Measurements from ENCODE around the gene TNS3.

TNS3 gene

DNA sequence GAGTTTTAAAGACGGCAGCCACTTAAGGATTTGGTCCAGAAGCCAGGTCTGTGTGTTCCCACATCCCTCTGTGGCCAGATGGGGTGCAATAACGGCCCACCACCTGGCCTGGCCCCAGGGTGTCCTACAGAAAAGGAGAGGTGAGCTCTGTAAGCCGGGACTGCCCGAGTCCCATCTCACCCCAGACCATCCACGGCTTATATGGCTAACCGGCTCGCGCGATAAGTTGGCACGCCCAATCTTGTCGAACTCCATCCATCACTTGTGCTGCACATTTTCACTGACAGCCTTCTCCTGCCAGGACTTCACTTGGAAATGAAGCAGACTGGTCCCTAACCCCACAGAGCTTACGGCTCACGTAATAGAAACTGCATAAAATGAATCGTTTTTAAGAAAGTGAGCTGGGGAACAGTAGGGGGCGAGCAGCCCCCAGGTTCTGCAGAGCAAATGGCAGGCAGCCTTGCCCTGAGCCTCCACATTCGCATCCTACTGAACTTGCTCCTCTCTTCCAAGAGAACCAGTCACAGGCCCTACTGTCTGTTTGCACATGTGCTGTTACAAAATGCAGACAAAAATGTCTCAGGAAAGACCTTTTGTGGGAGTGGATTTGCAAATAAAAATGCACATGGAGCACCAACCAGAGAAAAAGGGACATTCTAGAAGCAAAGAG lies 98.2 kb downstream of the TNS3 start:
- Histone ChIP-seq H3K9me3 (replicated peaks in 1 of 11) (peaks cover 0 to 9% (median 0%) of the 10 kb centered on the region in 11 experiments; a peak in 1 of 22 replicates), H3K36me3 (peaks cover 0 to 22% (median 0%) of the 10 kb centered on the region in 11 experiments; a peak in 5 of 22 replicates), H3K9ac (peak overlapping the region in 10 of 11 experiments; percentile 13 to 85 (median 57); a peak in 11 of 22 replicates), H3K27ac (peak overlapping the region in 10 of 11 experiments; percentile 86 to 97 (median 90); a peak in 21 of 22 replicates), H4K20me1 (peaks cover 0 to 26% (median 0%) of the 10 kb centered on the region in 11 experiments; a peak in 4 of 22 replicates), H3K4me1 (peaks cover 71 to 98% (median 77%) of the 10 kb centered on the region in 10 experiments), H3K27me3 (no peaks in the 10 kb centered on the region), H3K4me2 (peak overlapping the region; percentile 82 to 99 (median 97); a peak in 21 of 22 replicates), H3K4me3 (no peak overlapping the region)
- TF ChIP-seq Cebpa-rat (IDR thresholded peaks at IDR 0.05), result no peak

DNA sequence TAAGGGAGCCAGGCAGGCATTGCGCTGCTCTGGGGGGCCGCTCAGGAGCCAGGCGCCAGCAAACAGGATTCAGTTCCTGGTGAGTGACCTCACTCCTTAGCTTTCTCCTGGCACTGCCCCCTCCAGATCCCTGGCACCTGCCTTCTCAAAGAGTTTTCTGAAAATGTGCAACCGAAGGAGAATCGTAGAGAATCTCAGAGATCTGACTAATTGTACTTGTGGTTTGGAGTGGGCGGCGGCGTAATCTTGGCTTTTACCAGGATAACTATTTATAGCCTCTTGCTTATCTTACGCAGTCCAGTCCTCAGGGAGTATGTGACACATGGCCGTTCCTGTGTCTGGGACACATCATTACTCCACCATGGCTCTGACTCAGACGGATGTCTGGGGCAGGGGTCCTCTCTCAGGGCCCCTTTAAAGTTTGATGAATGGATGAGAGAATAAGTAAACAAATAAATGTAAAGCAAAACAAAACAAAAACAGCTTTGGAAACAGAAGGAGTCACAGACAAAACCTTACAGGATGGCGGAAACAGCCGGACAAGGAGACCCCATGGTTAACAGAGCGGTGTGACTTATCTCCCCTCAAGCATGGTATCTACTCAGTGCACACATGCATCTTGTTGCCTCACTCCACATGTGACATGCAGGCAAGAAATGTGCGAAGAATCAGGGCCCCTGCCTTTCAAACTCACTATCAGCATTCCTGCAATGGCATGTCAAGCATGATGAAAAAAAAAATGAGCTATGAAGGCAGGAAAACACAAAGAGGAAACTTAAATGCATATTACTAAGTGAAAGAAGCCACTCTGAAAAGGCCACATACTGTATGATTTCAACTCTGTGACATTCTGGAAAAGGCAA lies 99.7 kb downstream of the TNS3 start:
- peak overlapping the region; percentile 86 to 97 (median 90) for H3K27ac ChIP-seq
- H3K4me1 ChIP-seq, result peaks cover 77 to 98% (median 89%) of the 10 kb centered on the region in 10 experiments
- H3K4me3 ChIP-seq, result peak overlapping the region in 9 of 10 experiments; percentile 22 to 80 (median 42); a peak in 14 of 20 replicates
- peaks cover 0 to 41% (median 0%) of the 10 kb centered on the region in 11 experiments; a peak in 6 of 22 replicates for H4K20me1 ChIP-seq
- H3K4me2 ChIP-seq, result peak overlapping the region; percentile 82 to 99 (median 97)
- peaks cover 0 to 9% (median 0%) of the 10 kb centered on the region in 11 experiments; a peak in 1 of 22 replicates for H3K9me3 ChIP-seq (replicated peaks in 1 of 11)
- H3K27me3 ChIP-seq, result no peaks in the 10 kb centered on the region
- TF ChIP-seq Cebpa-rat (IDR thresholded peaks at IDR 0.05), result peak in 8 of 11 experiments; percentile 62 to 93 (median 80); a peak in 16 of 22 replicates
- peaks cover 0 to 30% (median 0%) of the 10 kb centered on the region in 11 experiments; a peak in 7 of 22 replicates for H3K36me3 ChIP-seq
- peak overlapping the region; percentile 72 to 86 (median 81) for H3K9ac ChIP-seq

DNA sequence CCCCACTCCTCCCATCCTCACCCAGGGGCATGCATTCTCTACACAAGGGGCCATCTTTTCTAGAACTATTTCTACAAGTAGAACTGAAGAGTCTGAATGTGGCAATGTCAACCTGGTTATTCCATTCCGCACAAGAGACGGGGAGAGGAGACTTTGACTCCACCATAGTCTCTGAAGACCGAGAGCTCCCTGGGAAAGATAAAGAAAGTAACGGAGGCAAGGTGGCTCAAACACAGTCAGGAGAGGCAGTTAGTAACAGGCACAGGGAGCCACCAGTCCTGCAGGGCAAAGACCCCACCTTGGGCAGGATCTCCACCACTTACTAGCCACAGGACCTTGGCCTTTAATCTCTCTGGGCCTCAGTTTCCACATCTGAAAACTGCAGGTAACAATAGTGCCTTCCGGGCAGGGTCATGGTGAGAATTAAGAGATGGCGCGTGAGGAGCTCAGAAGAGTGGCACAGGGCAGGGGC lies 100.3 kb downstream of the TNS3 start:
- H3K4me3 ChIP-seq, result peak overlapping the region in 9 of 10 experiments; percentile 22 to 80 (median 42); a peak in 14 of 20 replicates
- H4K20me1 ChIP-seq, result peaks cover 0 to 48% (median 0%) of the 10 kb centered on the region in 11 experiments; a peak in 6 of 22 replicates
- H3K27ac ChIP-seq, result peak overlapping the region; percentile 86 to 97 (median 90)
- peaks cover 0 to 36% (median 0%) of the 10 kb centered on the region in 11 experiments; a peak in 8 of 22 replicates for H3K36me3 ChIP-seq
- peaks cover 77 to 99% (median 94%) of the 10 kb centered on the region in 10 experiments for H3K4me1 ChIP-seq
- peaks cover 0 to 9% (median 0%) of the 10 kb centered on the region in 11 experiments; a peak in 1 of 22 replicates for H3K9me3 ChIP-seq (replicated peaks in 1 of 11)
- peak overlapping the region; percentile 82 to 99 (median 97) for H3K4me2 ChIP-seq
- H3K9ac ChIP-seq, result peak overlapping the region; percentile 72 to 86 (median 81)
- H3K27me3 ChIP-seq, result no peaks in the 10 kb centered on the region
- no peak for TF ChIP-seq Cebpa-rat (IDR thresholded peaks at IDR 0.05)

DNA sequence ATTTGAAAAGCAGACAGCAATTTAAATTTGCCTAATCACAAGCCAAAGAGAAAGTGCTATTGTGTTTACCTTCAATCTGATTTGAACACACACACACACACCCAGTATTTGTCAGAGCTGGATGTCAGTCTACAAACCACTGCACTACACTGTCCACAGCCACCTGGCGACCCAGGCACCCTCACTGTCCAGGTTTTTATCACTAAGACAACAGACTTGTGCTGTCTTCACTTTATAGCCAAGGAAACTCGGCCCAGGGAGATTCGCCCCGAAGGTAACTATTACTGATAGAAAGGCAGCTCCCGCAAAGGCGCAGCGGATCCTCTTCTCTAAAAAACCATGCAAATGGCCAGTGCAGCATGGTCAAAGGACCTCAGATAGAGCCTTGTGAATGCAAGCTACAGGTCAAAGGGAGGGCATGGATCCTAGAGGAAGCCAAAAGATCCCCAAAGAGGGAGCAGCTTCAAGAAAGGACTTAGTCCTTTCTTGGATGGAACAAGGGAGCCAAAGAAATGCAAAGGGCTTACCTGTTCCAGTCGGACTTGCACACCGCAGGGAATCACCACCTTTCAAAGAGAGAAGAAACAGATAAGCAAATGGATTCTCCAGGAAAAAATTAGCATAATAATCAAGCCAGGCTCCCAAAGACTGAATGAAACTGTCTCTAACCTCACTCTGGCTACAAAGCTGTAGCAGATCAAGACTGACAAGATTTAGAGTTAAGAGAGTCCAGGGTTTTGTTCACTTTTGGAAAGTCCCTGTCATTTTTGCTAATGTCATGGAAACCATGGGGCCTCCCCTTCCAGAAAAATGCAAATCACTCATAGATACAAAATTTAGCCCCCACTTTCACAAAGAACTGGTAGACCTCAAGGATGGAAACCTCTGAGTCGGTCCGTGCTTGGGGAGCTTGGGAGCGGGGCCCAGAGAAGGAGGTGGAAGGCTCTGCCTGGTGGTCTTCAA lies 101.1 kb downstream of the TNS3 start:
- H3K36me3 ChIP-seq, result peaks cover 0 to 38% (median 0%) of the 10 kb centered on the region in 11 experiments; a peak in 9 of 22 replicates
- H3K27me3 ChIP-seq, result no peaks in the 10 kb centered on the region
- H3K9me3 ChIP-seq (replicated peaks in 1 of 11), result peaks cover 0 to 9% (median 0%) of the 10 kb centered on the region in 11 experiments; a peak in 1 of 22 replicates
- no peak for TF ChIP-seq Cebpa-rat (IDR thresholded peaks at IDR 0.05)
- peak overlapping the region; percentile 86 to 97 (median 90) for H3K27ac ChIP-seq
- peak overlapping the region in 7 of 10 experiments; percentile 30 to 80 (median 58); a peak in 12 of 20 replicates for H3K4me3 ChIP-seq
- peak overlapping the region; percentile 82 to 99 (median 97) for H3K4me2 ChIP-seq
- H3K9ac ChIP-seq, result peak overlapping the region; percentile 72 to 86 (median 81)
- peaks cover 77 to 100% (median 98%) of the 10 kb centered on the region in 10 experiments for H3K4me1 ChIP-seq
- H4K20me1 ChIP-seq, result peaks cover 0 to 55% (median 0%) of the 10 kb centered on the region in 11 experiments; a peak in 6 of 22 replicates

- Histone ChIP-seq H3K27me3 (no peaks in the 10 kb centered on the region), H3K4me1 (peaks cover 77 to 100% (median 98%) of the 10 kb centered on the region in 10 experiments), H3K4me2 (peak overlapping the region; percentile 82 to 99 (median 97)), H3K9me3 (replicated peaks in 1 of 11) (peaks cover 0 to 7% (median 0%) of the 10 kb centered on the region in 11 experiments; a peak in 1 of 22 replicates), H3K9ac (peak overlapping the region; percentile 59 to 86 (median 81)), H3K4me3 (peak overlapping the region in 7 of 10 experiments; percentile 2 to 80 (median 58); a peak in 11 of 20 replicates), H3K27ac (peak overlapping the region; percentile 86 to 97 (median 90)), H4K20me1 (peaks cover 0 to 57% (median 0%) of the 10 kb centered on the region in 11 experiments; a peak in 6 of 22 replicates), H3K36me3 (peaks cover 0 to 42% (median 0%) of the 10 kb centered on the region in 11 experiments; a peak in 8 of 22 replicates)
- TF ChIP-seq Cebpa-rat (IDR thresholded peaks at IDR 0.05), result no peak
Observed at GRCh38 chr7:47479821-47480575, 101.9 kb downstream of the TNS3 start.

DNA sequence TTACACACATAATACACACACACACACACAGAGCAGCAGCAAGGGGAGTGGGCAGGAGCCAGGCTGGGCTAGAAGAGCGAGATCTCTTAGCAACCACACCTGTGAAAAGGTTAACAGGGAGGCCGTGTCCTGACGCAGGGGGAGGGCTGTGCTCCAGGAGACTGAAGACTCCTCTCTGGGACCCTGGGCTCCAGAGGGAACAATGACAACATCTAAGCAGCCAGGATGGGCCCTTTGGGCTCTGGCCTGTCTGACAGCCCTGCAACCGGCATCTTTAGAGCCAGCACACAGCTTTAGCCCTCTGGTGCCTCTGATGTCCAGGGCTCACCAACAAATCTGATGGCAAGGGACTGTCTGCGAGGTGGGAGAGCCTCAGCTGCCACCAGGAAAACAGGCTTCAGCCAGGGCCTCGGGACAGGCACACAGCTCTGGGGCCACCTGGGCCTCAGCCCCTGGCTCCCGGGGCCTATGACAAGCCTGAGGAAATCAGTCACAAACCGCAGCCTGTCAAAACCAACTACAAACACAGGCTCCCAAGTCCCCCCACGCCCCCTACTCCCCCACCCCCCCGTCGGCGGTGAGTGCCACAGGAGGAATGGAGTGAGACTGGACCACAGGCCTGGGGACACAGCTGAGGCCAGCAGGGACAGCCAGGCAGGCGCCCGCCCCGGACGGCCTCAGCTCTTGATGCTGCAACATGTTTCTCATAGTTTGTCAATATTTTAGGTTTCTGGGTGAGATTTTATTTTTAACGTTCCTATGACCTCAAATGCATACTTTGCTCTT lies 102.8 kb downstream of the TNS3 start:
- H3K27me3 ChIP-seq, result no peaks in the 10 kb centered on the region
- H3K27ac ChIP-seq, result peak overlapping the region; percentile 86 to 97 (median 90)
- H3K36me3 ChIP-seq, result peaks cover 0 to 48% (median 0%) of the 10 kb centered on the region in 11 experiments; a peak in 8 of 22 replicates
- H3K4me3 ChIP-seq, result peak overlapping the region in 8 of 10 experiments; percentile 21 to 80 (median 45); a peak in 10 of 20 replicates
- H3K9ac ChIP-seq, result peak overlapping the region; percentile 67 to 86 (median 81)
- peaks cover 77 to 100% (median 98%) of the 10 kb centered on the region in 10 experiments for H3K4me1 ChIP-seq
- H4K20me1 ChIP-seq, result peaks cover 0 to 59% (median 0%) of the 10 kb centered on the region in 11 experiments; a peak in 6 of 22 replicates
- peak overlapping the region; percentile 82 to 99 (median 97) for H3K4me2 ChIP-seq
- H3K9me3 ChIP-seq (replicated peaks in 1 of 11), result no peaks in the 10 kb centered on the region
- TF ChIP-seq Cebpa-rat (IDR thresholded peaks at IDR 0.05), result no peak
